Endothelial cell of hepatic sinusoid (primary cell): ENCODE measurements around the gene MICU2.

Experiments used
- in situ Hi-C: cut with HindIII; loops from 2 replicates; pipeline ENCODE4 v1.10.0; 2017; ENCODE audit warnings: low sequenced_read_pairs

Gene MICU2

DNA sequence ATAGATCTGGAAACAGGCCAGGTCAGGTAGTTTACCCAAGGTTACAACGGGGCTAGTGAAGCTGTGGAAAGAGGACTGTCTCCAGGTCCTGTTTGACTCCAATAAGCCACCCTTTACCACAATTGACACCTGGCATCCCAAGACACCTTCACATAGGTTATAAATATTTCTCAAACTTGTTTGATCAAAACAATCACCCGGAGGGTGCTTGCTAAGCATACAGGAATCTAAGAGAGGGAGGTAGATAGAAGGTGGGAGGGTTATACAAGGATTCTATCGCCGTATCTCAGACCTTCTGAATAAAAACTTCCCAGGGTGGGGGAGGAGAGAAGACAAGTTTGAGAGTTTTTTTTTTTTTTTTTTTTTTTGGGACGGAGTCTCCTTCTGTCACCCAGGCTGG, 55.4 kb downstream of the MICU2 start:
- in situ Hi-C loops: no loop called here

DNA sequence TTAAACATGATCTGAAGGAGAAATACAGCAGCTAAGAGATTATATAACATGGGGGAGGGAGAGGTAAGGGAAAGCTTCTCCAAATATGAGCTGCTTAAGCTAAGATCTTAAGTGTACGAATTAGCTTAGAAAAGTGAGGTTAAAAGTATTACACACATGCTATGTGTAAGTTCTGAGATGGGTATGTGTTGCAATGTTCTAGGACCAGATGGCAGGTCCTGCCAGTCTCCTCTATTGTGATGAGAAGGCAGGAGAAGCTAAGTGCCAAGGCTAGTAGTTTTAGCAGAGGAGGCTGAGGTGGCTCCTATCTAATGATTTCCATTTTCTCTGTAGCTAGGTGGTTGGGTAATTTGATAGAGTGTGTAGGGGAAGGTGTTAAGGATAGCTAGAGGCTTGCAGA, 57.6 kb downstream of the MICU2 start:
- in situ Hi-C loops: no loop called here

DNA sequence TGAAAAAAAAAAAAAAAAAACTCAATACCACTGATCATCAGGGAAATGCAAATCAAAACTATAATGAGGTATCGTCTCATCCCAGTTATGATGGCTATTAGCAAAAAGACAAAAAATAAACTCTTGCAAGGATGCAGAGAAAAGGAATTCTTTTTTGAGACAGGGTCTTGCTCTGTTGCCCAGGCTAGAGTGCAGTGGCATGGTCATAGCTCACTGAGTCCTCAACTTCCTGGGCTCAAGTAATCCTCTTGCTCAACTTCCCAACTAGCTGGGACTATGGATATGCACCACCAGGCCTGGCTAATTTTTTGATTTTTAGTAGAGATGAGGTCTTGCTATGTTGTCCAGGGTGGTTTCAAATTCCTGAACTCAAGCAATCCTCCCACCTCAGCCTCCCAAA, 59.5 kb downstream of the MICU2 start:
- in situ Hi-C loops: no loop called here

DNA sequence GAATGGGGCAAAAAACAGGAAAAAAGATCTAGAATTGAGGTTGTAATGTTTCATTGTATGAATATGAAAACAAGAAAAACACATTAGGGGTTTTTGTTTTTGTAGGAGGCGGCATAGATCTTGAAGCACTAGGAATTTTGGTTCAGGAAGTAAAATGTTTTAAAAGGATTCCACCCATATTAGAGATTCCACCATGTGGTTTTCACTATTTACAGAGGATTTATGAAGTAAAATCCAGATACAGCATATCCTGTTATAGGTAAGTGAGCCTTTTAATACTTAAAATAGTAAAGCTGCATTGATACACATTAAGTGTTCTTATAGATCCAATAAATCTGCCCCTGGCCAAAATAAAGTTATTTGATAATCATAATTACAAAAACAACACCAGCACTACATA, 61.4 kb downstream of the MICU2 start:
- in situ Hi-C loops: no loop called here

DNA sequence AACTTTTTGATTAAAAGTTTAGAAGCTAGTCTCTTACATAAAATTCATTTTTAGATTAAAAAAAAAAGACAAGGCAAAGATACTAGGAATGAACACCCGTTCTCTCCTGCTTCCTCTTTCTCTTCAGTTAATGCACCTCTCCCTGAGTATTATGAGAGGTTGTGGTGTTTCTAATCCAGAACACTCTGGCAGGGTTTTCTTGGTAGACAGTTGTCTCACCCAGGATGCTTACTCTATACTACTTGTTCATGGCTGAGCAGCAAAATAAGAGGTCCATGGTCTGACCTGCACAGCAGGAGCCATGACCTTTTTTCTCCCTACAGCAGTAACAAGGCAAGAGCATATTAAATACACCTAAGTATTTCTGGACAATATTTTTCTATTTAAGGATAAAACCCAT, 62.0 kb downstream of the MICU2 start:
- in situ Hi-C loops: no loop called here

DNA sequence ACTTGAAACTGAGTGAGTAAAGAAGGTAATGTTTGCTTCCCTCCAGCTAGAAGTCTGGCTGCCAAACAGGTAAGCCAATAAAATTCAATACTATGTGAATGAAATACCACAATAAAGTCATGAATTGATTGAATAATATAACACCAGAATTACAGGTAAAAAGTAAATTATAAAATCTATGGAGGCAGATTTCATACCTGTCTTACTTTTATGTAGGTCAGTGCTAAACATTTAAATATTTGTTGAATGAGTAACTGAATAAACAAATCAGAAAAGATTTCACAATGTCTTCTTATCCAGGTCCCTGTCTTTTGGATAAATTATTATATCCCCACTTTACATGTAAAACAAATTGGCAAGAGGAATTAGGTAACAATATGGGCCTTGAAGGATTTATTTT, 62.7 kb downstream of the MICU2 start:
- in situ Hi-C loops: no loop called here

DNA sequence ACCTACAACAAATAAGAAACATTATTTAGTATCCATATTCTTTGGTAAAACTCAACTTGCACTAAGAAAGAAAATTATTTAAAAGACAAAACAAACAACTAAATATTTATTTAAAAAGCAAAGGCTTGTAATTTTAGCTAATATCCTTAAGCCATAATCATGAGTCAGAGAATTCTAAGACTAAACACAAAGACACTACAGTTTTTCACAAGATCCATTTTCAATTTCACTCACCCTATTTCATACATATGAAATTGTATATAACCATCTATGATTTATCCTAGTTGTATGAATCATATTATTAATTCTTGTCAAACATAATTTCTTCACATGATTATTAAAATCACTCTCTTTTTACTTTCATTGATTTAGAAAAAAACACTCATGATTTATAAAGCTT, 64.3 kb downstream of the MICU2 start:
- in situ Hi-C loops: no loop called here

DNA sequence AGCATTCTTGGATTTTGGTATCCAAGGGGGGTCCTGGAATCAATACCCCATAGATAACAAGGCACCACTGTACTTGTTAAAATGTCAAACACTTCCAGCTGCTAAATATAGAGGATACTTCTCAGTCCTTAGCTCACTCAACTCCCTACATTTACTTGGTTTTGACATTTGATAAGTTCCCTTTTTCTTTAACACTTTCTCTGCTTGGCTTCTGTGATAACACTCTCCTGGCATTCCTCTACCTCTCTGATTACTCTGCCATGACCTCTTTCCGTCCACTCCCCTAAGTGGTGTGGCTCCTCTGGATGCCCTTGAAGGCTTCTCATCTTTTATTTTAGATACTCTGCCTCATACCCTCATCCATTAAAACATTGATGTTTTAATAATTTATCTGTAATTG, 65.2 kb downstream of the MICU2 start:
- in situ Hi-C loops: no loop called here

DNA sequence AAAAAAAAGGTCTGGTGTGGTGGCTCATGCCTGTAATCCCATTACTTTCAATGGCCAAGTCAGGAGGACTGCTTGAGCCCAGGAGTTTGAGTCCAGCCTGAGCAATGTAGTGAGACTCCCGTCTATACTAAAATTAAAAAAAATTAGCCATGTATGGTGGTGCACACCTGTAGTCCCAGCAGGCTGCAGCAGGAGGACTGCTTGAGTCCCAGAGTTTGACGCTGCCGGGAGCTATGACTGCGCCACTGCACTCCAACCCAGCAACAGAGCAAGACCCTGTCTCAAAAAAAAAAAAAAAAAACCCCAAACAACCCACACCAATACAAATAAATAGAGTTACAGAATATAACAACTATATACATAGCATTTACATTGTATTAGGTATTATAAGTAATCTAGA, 65.7 kb downstream of the MICU2 start:
- in situ Hi-C loops: no loop called here

DNA sequence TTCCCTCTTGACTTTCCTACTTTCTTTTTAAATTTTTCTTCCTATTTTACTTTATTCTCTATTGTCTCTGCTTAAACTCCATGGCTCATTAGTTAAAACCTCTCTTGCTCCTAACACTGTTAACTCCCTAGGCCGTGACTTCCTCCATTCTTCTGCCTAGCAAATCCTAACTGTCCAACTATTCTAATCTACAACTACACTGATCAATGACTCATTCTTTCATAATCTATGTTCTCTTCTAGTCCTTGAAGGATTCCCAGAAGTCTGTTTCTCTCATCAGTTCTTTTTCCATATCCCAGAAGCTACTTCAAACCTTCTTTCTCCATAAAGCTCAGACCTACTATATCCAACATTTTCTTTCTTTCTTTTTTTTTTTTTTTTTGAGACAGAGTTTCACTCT, 66.9 kb downstream of the MICU2 start:
- in situ Hi-C loops: no loop called here

DNA sequence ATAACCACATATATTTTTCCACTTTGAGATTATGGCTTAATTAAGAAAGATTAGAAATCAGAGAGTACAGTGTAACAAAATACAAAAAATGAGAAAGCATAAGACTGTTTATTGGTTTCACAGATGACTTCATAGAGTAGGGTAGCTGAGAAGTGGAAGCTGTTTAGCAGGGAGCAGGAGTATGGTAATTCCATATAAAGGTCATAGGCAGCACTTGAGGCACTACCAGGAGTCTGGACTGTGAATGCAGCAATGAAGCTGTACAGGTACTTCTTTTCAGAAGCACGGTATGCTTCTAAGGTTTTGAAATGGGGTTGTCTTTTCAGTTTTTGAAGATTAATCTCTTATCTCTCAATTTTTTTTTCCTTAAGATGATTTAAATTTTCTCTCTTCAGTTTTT, 69.2 kb downstream of the MICU2 start:
- in situ Hi-C loops: no loop called here

DNA sequence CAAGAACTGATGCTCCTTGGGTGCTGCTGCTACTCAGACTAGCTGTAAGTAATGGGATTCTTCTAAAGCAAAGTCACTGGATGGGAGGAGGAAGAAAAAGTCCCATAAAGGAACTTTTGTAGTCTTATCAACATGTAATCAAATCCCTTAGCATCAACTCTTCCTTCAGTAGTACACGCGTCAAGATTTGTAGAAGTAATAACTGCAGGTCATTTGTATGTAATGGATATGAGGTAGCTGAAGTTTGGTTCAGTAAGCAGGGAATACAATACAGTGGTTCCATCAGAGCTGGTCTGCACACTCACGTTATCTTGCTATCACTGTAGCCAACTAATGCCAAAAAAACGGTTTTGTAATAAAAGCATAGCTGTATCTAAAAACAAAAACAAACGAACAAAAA, 72.5 kb downstream of the MICU2 start:
- in situ Hi-C loops: no loop called here

DNA sequence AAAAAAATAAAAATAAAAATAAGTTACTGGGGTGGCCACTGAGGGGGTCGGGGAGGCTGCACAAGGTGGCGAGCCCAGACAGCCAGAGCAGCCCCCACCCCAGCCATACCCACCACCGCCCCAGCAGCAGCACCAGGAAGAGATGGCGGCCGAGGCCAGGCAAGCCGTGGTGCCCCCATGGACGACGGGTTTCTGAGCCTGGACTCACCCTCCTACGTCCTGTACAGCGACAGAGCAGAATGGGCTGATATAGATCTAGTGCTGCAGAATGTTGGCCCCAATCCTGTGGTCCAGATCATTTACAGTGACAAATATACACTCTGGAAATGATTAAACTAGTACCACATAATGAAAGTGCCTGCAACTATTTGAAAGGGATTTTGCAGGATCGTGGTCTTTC, 73.3 kb downstream of the MICU2 start:
- in situ Hi-C loops: no loop called here

DNA sequence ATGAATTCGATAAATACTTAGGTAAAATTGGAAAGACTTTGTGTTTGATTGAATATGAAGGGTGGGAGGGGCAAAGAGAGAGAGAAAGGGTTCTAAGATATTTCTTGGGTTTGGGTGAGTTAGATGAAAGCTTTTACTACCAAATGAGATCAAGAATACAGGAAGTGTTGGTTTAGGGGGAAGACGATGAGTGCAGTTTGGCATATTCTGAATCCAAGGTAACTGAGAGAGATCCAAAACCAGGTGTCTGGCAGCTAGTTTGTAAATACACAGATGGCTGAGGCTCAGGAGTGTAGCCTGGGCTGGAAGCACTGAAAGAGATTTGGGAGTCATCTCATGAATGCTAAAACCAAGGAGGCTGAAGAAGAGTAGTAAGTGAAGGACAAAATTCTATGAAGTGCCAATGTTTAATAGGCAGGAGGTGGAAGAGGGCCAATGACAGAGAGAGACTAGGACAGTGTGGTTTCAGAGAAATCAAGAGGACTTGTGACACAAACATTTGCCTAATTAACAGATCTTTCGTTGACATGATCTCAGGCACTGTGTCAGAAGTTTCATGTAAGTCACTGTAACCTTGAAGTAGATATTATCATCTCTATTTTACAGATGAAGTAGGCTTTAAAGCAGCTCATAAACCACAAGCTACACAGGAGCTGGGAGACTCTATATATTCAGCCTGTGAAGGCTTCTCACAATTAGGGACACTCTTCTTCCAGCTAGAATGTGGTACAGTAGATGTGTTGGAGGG, 74.7 kb downstream of the MICU2 start:
- in situ Hi-C loops: loop anchor here (5.0 kb wide), 1 partner anchor 73 kb away; the partner anchor contains the start of gene MICU2

DNA sequence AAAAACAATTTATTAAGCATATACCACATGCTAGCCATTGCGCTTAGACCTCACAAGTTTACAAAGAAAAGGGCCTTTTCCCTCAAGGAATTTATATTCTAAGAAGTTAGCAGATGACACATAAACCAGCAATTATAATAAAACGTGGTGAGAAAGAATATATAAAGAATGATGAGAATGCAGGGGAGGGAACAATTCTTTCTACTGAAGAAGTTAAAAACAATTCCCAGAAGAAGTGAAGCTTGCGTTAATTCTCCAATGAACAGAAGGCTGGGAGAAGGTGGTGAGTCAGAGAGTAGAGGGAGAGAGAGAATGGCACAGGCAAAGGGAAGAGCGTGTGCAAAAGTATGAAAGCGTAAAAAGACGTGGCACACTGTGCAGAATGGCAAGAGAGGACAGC, 75.4 kb downstream of the MICU2 start:
- in situ Hi-C loops: loop anchor here (5.0 kb wide), 1 partner anchor 74 kb away; the partner anchor contains the start of gene MICU2

DNA sequence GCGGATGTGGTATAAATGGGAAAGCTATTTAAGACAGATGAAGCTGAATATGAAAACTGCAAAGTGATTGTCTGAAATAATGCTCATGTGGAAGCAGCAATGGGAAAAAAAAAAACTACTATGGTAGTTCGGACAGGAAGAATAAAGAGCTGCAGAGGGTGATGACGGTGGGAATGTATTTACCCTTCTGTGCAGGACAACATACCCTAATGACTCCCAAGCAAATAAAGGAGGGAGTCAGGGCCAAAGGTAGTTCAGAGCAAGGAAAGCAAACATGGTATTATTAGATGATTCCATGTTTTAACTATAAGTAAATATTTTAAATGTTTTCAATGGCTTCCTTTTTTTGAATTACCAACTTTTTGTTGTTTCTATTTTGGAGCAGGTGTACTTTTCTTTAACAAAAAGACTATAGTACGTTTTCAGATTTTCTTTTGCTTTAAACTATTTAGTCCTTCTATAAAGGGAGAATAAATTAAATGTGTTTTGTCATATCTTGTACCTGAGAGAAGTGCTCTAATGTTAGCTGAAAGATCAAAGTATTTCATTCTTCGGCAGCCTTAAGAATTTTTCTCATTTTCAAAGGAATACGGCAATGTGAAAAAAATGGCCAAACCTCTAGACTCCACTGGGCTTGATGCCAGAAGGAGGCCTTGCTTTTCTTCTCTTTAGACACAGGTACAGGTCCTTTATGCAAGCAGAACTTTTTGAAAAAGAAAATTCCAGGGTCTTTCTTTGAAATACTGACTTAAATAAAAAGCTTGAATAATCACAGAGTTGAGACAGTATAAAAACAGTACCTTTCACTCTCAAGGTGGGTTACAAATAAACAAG, 77.0 kb downstream of the MICU2 start:
- in situ Hi-C loops: loop anchor here (5.0 kb wide), 1 partner anchor 75 kb away; the partner anchor contains the start of gene MICU2

DNA sequence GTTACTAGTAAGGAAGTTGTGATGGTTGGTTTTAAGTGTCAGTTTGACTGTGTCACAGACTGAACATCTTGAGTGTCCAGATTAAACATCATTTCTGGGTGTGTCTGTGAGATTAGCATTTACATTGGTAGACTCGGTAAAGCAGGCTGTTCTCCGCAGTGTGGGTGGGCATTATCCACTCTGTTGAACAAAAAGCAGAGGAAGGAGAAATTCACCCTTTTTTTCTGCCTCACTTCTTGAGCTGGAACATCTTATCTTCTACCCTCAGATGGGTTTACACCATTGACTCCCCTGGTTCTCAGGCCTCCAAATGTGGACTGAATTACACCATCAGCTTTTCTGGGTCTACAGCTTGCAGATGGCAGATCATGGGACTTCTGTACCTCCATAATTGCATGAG, 81.1 kb downstream of the MICU2 start:
- in situ Hi-C loops: no loop called here

DNA sequence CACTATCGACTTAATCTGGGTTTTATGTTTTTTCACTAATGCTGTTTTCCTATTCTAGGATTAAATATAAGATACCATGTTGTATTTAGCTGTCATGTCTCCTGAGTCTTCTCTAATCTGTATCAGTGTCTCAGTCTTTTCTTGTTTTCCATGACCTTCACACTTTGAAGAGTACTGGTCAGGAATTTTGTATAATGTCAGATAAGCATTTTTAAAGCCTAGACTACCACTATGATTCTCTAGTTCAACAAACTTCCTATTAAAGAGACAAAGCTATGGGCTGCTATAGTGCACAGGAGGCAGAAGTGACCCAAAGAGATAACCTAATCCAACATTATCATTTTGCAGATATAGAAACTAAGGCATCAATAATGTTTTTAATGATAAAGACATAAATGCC, 81.8 kb downstream of the MICU2 start:
- in situ Hi-C loops: no loop called here

DNA sequence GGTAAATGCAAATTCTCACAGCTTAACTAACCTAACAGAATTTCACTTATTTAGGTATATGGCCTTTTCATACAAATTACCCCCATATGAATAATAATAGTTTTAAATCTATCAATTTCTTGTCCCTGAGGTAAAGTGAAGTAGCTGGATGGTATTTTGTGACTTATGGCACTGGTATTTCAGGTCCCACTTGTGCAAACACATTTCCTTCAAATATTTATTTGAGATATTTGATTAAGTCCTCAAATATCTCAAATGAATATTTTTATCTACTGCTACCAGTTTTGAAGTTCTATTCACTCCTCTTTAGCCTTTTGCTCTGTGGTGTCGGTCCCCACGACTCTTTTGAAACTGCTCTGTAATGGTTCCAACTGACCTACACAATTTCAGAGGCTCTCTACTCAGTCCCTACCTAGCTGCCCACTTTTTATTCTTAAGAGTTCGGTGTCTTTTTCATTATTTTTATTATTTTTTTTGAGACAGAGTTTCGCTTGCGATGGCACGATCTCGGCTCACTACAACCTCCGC, 85.3 kb downstream of the MICU2 start:
- in situ Hi-C loops: no loop called here

DNA sequence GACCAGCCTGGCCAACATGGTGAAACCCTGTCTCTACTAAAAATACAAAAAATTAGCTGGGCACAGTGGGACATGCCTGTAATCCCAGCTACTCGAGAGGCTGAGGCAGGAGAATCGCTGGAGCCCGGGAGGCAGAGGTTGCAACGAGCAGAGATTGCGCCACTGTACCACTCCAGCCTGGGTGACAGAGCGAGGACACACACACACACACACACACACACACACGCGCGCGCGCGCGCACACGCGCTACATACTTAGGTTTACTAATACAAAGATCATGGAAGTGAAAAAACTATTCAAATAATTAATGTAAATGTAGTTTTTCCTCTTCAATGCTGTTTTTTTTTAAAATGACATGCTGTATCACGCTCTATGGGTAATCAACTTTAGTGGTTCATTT, 86.4 kb downstream of the MICU2 start:
- in situ Hi-C loops: no loop called here

DNA sequence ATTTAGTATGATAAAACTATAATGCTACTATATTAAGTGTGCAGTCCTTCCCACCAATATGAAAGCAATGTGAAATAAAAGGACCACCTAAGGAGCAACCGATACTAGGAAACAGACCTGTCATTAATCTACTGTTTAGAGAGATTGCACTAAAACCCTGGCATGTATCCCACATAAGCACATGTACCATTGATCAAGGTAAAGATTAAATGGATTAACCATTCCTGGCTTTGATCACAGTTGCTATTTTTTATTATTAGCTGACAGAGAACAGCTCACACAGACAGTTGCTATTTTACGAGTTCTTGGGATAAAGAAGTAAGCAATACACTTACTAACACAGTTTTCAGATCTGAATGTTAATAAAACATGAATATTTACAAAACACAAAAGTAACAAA, 87.2 kb downstream of the MICU2 start:
- in situ Hi-C loops: no loop called here

DNA sequence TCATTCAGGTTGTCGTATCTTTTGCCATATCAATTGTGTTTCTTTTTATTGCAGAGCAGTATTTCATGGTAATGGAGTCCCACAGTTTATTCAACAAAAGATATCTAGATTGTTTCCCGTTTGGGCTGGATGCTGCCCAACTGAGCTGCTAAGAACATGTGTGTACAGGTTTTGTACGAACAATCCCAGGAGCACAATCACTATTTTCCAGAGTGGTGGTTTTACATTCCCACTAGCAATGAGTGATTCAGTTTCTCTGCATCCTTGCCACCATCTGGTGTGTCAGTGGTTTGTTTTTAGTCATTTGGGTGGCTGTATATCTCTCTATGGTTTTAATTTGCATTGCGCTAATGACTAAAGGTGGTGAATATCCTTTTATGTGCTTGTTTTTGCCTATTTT, 92.1 kb downstream of the MICU2 start:
- in situ Hi-C loops: no loop called here
